Nephron progenitor cell (in vitro differentiated cells): ENCODE data around the gene COL4A1.

ENCODE experiments used
- DNase-seq: peaks from one replicate; pipeline ENCODE4 v3.0.0; 2021
- H3K27ac Mint-ChIP-seq: 2 replicates; pipeline ENCODE4 v1.8.0; 2021; ENCODE audit warnings: mild to moderate bottlenecking, moderate library complexity, mixed read lengths
- H3K27me3 Mint-ChIP-seq: 2 replicates; pipeline ENCODE4 v1.8.0; 2021; ENCODE audit warnings: mild to moderate bottlenecking, low read depth, mixed read lengths; ENCODE audit not compliant: poor library complexity
- H3K36me3 Mint-ChIP-seq: 2 replicates; pipeline ENCODE4 v1.8.0; 2021; ENCODE audit warnings: low read depth, mixed read lengths
- H3K4me1 Mint-ChIP-seq: 2 replicates; pipeline ENCODE4 v1.8.0; 2021; ENCODE audit warnings: mixed read lengths
- H3K4me3 Mint-ChIP-seq: 2 replicates; pipeline ENCODE4 v1.8.0; 2021; ENCODE audit warnings: mild to moderate bottlenecking, moderate library complexity, mixed read lengths
- H3K9me3 Mint-ChIP-seq: 2 replicates; pipeline ENCODE4 v1.8.0; 2021; ENCODE audit warnings: mild to moderate bottlenecking, moderate library complexity, mixed read lengths
- CTCF ChIP-seq: fragments of 200-600 bp; sonication (generic); IDR thresholded peaks from 2 replicates; pipeline ENCODE4 v1.5.0; 2021; ENCODE audit warnings: antibody characterized with exemption

Gene COL4A1

GRCh38 chr13:110103026-110103425, 203.9 kb downstream of the COL4A1 start:
- no peak overlapping the region for H3K4me3 Mint-ChIP-seq

GRCh38 chr13:110102053-110102452, 204.9 kb downstream of the COL4A1 start:
- peaks cover 5% of the 10 kb centered on the region for H3K4me1 Mint-ChIP-seq
- peaks cover 38% of the 10 kb centered on the region for H3K9me3 Mint-ChIP-seq
- no peaks in the 10 kb centered on the region for H3K36me3 Mint-ChIP-seq
- no peak for TF ChIP-seq CTCF
- DNase-seq = no peak
- H3K27me3 Mint-ChIP-seq = peaks cover 5% of the 10 kb centered on the region
- no peak overlapping the region for H3K27ac Mint-ChIP-seq
- no peak overlapping the region for H3K4me3 Mint-ChIP-seq

More at GRCh38 chr13:110103026-110103425, 203.9 kb downstream of the COL4A1 start:
- Mint-ChIP-seq H3K9me3 (peaks cover 38% of the 10 kb centered on the region), H3K4me1 (peaks cover 5% of the 10 kb centered on the region), H3K27me3 (peaks cover 5% of the 10 kb centered on the region), H3K36me3 (no peaks in the 10 kb centered on the region), H3K27ac (no peak overlapping the region)
- DNase-seq = no peak
- TF ChIP-seq CTCF = no peak

- Mint-ChIP-seq H3K4me1 (peaks cover 3% of the 10 kb centered on the region), H3K4me3 (no peak overlapping the region), H3K36me3 (no peaks in the 10 kb centered on the region), H3K27ac (no peak overlapping the region), H3K9me3 (peaks cover 38% of the 10 kb centered on the region), H3K27me3 (peaks cover 5% of the 10 kb centered on the region)
- TF ChIP-seq CTCF = no peak
- no peak for DNase-seq
These were observed 207.0 kb downstream of the COL4A1 start for GRCh38 chr13:110099922-110100321.
